Suprapubic skin (tissue), 4 donors: Measurements from ENCODE around the gene PARD3B.

Experiments
- CTCF ChIP-seq, 2 donors: fragments of 200-600 bp in 1 of 2; fragments of 450-650 bp in 1 of 2; sonication (generic) in 1 of 2; IDR thresholded peaks; one replicate each; pipeline ENCODE4 v1.5.1; 2016 to 2019; ENCODE audit warnings: antibody characterized with exemption in 2 of 2, mild to moderate bottlenecking in 1 of 2, moderate library complexity in 1 of 2
- EP300 ChIP-seq: sonication (generic); formaldehyde crosslinking; IDR thresholded peaks from one replicate; pipeline ENCODE4 v1.6.1; 2017; ENCODE audit warnings: antibody characterized with exemption
- POLR2A ChIP-seq, 2 donors: fragments of 450-650 bp; IDR thresholded peaks; one replicate each; pipeline ENCODE4 v1.6.1; 2017; ENCODE audit warnings: antibody characterized with exemption in 2 of 2, mild to moderate bottlenecking in 2 of 2, moderate library complexity in 2 of 2
- POLR2AphosphoS5 ChIP-seq, 3 donors: sonication (generic); formaldehyde crosslinking; IDR thresholded peaks; one replicate each; pipeline ENCODE4 v1.6.1; 2017; ENCODE audit warnings: antibody characterized with exemption in 3 of 3

DNA sequence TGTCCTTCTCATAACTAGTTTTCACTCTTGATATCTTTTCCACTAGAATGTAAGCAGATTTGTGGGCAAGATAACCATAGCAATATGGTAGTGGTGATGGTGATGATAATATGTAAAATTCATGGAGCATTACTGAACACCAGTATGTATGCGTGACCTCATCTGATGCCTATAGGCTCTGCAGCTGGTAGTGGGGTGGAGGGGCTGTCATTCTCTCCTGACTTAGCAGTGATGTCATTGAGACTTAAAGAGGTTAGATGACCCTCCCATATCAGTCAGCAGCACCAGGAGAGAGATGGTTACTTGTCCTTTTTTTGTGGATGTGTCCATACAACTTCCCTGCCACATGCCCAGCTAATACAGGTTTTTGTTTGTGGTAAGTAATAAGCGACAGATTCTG is 27.9 kb downstream of the PARD3B start:
- TF ChIP-seq CTCF (IDR thresholded peaks at IDR 0.05), result no peak
- TF ChIP-seq POLR2AphosphoS5 (IDR thresholded peaks at IDR 0.05), result no peak
- no peak for TF ChIP-seq EP300
- TF ChIP-seq POLR2A (IDR thresholded peaks at IDR 0.05), result no peak
